MCF 10A (cell line): Measurements from ENCODE around the gene GP1BB. TPM values are rescaled to one million over a fixed set of nuclear protein-coding genes. Genes with fewer than 3 reads are reported as not detected.

ENCODE experiments used
- BruUV-seq: library from RNA; stranded (reverse); fragments of 400-500 nt; replicated peaks from 2 replicates; lab custom pipeline; 2021; lab: Mats Ljungman, UMichigan
- CTCF ChIA-PET: fragments of 300-600 bp; sonication (Branson Sonifier 250); formaldehyde crosslinking; extraction: SDS; loops from one replicate; lab custom pipeline; 2021; ENCODE audit warnings: antibody characterized with exemption, inconsistent platforms; lab: Yijun Ruan, JAX
- POLR2A ChIA-PET: fragments of 300-600, 350-650 bp; sonication (Branson Sonifier 250); formaldehyde crosslinking; extraction: SDS; loops from one replicate; lab custom pipeline; 2020; ENCODE audit warnings: antibody characterized with exemption, inconsistent platforms; lab: Yijun Ruan, JAX
- DNase-seq: peaks from one replicate; pipeline ENCODE4 v3.0.0-alpha.2; 2018; ENCODE audit not compliant: unreplicated experiment
- H3K27ac Mint-ChIP-seq: one replicate; pipeline ENCODE4 v1.8.0; 2022; ENCODE audit warnings: mild to moderate bottlenecking, low read depth, mixed read lengths; ENCODE audit not compliant: unreplicated experiment
- H3K27me3 Mint-ChIP-seq: one replicate; pipeline ENCODE4 v1.8.0; 2022; ENCODE audit warnings: mixed read lengths; ENCODE audit not compliant: insufficient read depth, unreplicated experiment
- H3K36me3 Mint-ChIP-seq: one replicate; pipeline ENCODE4 v1.8.0; 2022; ENCODE audit warnings: mild to moderate bottlenecking, moderate library complexity, mixed read lengths; ENCODE audit not compliant: insufficient read depth, unreplicated experiment
- H3K4me1 Mint-ChIP-seq: one replicate; pipeline ENCODE4 v1.8.0; 2022; ENCODE audit warnings: mixed read lengths; ENCODE audit not compliant: insufficient read depth, unreplicated experiment
- H3K4me3 Mint-ChIP-seq: one replicate; pipeline ENCODE4 v1.8.0; 2022; ENCODE audit warnings: mild to moderate bottlenecking, moderate library complexity, mixed read lengths; ENCODE audit not compliant: unreplicated experiment
- H3K9me3 Mint-ChIP-seq: one replicate; pipeline ENCODE4 v1.8.0; 2022; ENCODE audit warnings: mixed read lengths; ENCODE audit not compliant: unreplicated experiment
- intact Hi-C: fragments of 100-400 bp; cut with micrococcal nuclease; formaldehyde crosslinking; loops from 2 replicates; pipeline ENCODE4 v1.14.1; 2022
- total RNA-seq: library from RNA; stranded (reverse); gene quantifications from 2 replicates; pipeline ENCODE4 v1.2.3, GENCODE V29; 2022
- TF ChIP-seq, protein P1 (sequence below): fragments of 200-600 bp; IDR thresholded peaks from one replicate; pipeline ENCODE4 v1.8.0; 2022; ENCODE audit warnings: antibody characterized with exemption, mild to moderate bottlenecking; ENCODE audit not compliant: unreplicated experiment

GP1BB gene
- total RNA-seq, 1 experiment from 2014 or later = 0.37 TPM

DNA sequence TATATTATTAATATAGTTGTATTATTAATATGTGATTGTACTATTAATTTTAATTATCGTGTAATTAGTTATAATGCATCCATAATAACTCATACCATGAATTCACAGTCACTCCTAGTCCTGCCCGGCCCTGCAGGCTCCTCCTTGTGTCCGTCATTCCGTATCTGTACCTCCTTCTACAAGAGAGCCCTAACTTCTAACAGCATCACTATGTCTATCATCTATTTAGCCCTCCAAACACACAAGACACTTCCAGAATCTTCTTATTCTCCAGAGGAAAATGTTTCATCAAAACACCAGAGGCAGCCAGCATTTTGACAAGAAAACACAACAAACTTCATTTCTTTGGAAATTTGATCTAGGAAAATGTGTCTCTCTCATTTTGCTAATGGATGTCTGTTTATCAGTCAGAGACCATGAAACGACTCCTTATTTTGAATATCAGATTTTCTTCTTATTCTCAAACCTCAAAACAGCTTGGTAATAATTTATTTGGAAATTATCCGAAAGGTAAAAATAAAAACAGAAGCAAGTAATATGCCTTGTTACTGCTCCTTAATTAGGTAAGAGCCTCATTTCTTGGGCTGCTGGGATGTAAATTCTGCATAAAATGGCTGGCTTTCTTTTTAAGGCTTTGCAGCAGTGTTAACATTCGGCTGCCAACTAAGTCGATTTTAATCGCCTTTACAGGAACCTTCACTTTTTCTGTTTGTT is 32.2 kb upstream of the GP1BB start:
- Mint-ChIP-seq H3K4me3 (peak overlapping the region; percentile 64), H3K27me3 (no peaks in the 10 kb centered on the region), H3K27ac (no peak overlapping the region), H3K36me3 (no peaks in the 10 kb centered on the region), H3K4me1 (peaks cover 8% of the 10 kb centered on the region), H3K9me3 (no peaks in the 10 kb centered on the region)
- ChIA-PET CTCF (interaction anchor here (2.2 kb wide), 1 partner anchor 11 kb away, joined by 7 read pairs; no protein-coding TSS in a partner anchor), POLR2A (interaction anchor here (0.6 kb wide), 1 partner anchor 37 kb away, joined by 3 read pairs; no protein-coding TSS in a partner anchor)
- DNase-seq = no peak
- intact Hi-C loops = no loop called here
- BruUV-seq = no TSS peak
- TF ChIP-seq, protein P1, sequence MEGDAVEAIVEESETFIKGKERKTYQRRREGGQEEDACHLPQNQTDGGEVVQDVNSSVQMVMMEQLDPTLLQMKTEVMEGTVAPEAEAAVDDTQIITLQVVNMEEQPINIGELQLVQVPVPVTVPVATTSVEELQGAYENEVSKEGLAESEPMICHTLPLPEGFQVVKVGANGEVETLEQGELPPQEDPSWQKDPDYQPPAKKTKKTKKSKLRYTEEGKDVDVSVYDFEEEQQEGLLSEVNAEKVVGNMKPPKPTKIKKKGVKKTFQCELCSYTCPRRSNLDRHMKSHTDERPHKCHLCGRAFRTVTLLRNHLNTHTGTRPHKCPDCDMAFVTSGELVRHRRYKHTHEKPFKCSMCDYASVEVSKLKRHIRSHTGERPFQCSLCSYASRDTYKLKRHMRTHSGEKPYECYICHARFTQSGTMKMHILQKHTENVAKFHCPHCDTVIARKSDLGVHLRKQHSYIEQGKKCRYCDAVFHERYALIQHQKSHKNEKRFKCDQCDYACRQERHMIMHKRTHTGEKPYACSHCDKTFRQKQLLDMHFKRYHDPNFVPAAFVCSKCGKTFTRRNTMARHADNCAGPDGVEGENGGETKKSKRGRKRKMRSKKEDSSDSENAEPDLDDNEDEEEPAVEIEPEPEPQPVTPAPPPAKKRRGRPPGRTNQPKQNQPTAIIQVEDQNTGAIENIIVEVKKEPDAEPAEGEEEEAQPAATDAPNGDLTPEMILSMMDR = no peak

DNA sequence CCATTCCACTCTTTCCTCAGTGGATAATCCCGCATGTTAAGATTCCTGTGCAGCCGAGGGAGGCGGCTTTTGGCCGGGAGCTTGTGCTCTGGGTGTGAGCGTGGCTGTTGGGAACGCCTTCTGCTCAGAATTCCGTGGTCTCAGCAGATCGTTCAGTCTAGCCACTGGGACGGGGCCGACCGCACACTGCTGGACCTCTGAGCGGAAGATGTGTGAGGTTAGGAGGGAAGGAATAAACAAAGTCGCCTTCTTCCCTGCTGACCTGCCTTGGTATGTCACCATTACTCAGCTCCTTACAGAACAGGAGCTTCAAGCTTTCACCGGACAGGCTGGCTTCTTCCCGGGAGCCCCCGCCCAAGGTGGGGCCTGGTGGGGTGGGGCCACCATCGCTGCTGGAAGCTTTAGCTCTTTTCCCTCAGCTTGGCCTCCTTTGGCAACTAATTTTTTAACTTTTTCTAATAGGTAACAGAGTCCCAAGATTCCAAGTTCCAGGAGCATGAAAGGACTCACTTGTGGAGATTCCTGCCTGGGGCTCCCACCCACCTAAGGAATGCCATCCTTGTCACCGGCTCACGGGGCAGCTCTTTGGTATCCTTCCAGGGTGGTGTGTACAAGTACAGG is 31.5 kb upstream of the GP1BB start:
- TF ChIP-seq, protein P1 = no peak
- BruUV-seq = no TSS peak
- DNase-seq = peak; percentile 44
- intact Hi-C loops = no loop called here
- H3K27ac Mint-ChIP-seq = no peak overlapping the region
- H3K36me3 Mint-ChIP-seq = no peaks in the 10 kb centered on the region
- H3K4me3 Mint-ChIP-seq = peak overlapping the region; percentile 64
- H3K27me3 Mint-ChIP-seq = no peaks in the 10 kb centered on the region
- POLR2A ChIA-PET = interaction anchor here (0.6 to 0.7 kb wide), 3 partner anchors 10 to 38 kb away, joined by 3 to 4 read pairs (median 3); no protein-coding TSS in a partner anchor
- H3K9me3 Mint-ChIP-seq = no peaks in the 10 kb centered on the region
- H3K4me1 Mint-ChIP-seq = peaks cover 8% of the 10 kb centered on the region
- CTCF ChIA-PET = interaction anchor here (2.2 kb wide), 1 partner anchor 12 kb away, joined by 7 read pairs; no protein-coding TSS in a partner anchor

DNA sequence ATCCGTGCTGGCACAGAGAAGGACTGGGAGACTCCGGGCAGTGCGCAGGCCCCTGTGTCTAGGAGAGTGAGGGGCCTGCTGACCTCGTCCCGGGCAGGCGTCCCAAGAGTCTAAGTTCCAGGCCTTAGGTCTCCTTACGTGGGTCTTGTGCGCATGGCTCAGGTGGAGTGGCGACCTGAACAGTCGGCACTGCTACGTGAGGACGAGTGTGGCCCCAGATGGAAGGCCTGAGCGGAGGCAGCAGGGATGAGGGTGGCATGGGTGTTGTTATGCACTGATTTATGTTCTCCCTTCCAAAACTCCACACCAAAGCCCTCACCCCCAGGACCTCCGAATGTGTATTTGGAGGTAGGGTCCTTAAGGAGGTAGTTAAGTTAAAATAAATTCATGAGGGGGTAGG is 29.8 kb upstream of the GP1BB start:
- H3K36me3 Mint-ChIP-seq = no peaks in the 10 kb centered on the region
- POLR2A ChIA-PET = no interaction called here
- no peak for DNase-seq
- intact Hi-C loops = no loop called here
- no peak overlapping the region for H3K4me3 Mint-ChIP-seq
- CTCF ChIA-PET = no interaction called here
- no peak overlapping the region for H3K27ac Mint-ChIP-seq
- H3K27me3 Mint-ChIP-seq = no peaks in the 10 kb centered on the region
- H3K4me1 Mint-ChIP-seq = peaks cover 8% of the 10 kb centered on the region
- no TSS peak for BruUV-seq
- H3K9me3 Mint-ChIP-seq = no peaks in the 10 kb centered on the region
- TF ChIP-seq, protein P1 = no peak

DNA sequence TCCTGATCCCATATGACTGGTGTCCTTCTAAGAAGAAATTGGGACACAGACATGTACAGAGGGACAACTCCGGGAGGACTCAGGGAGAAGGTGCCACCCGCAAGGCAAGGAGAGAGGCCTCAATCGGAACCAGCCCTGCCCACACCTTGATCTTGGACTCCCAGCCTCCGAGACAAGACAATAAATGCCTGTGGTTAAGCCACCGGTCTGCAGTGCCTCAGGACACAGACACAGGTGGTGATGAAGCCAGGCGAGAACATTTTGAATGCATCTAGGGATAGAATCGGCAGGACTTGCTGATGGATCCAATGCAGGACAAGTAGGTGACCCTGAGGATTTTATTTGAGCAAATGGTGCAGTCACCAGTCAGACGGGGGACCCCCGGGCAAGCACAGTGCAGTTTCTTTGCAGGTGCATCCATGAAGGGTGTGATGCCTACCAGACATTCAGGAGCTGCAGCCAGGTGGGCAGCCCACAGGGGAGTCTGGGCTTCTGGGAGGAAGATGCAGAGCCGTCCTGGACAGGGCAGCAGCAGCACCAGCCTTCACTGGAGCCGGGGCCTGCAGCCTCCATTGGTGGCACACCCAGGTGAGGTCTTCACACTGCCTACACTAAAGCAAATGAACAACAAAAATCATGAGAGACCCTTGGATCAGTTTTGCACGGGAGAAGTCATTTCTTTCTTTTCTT is 29.2 kb upstream of the GP1BB start:
- intact Hi-C loops = no loop called here
- Mint-ChIP-seq H3K27me3 (no peaks in the 10 kb centered on the region), H3K4me3 (no peak overlapping the region), H3K36me3 (no peaks in the 10 kb centered on the region), H3K4me1 (peaks cover 8% of the 10 kb centered on the region), H3K9me3 (no peaks in the 10 kb centered on the region), H3K27ac (no peak overlapping the region)
- no peak for DNase-seq
- POLR2A ChIA-PET = no interaction called here
- no TSS peak for BruUV-seq
- TF ChIP-seq, protein P1 = no peak
- CTCF ChIA-PET = no interaction called here
